Activated CD8-positive, alpha-beta memory T cell treated with anti-CD3 and anti-CD28 coated beads for 4 hours (primary cell): ENCODE results near the gene DKC1.
A peak's percentile ranks its signal among the peaks of the same experiment; 100 is the strongest.

Experiments
- DNase-seq, 2 donors: peaks; one replicate each; pipeline ENCODE4 v3.0.0-alpha.2; 2020; ENCODE audit warnings: low read depth in 2 of 2

Gene DKC1

DNA sequence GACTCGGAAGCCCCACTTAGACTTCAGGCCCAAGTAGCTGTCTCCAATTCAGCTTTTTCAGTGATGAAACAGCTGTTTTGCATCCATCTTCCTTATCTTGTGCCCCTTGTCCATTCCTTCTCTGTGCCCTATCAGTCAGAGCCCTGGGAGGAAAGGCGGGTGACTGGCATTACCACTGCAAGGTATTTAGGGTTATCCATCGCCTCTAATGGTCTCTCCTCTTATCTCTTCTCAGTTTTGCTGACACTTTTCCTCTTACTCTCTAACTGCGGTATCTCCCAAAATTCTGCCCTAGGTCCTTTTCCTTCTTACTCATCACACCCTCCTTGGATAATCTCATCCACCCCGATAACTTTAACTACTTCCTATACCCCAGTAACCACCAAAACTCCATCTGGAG lies 25.5 kb upstream of the DKC1 start:
- DNase-seq: no peak

DNA sequence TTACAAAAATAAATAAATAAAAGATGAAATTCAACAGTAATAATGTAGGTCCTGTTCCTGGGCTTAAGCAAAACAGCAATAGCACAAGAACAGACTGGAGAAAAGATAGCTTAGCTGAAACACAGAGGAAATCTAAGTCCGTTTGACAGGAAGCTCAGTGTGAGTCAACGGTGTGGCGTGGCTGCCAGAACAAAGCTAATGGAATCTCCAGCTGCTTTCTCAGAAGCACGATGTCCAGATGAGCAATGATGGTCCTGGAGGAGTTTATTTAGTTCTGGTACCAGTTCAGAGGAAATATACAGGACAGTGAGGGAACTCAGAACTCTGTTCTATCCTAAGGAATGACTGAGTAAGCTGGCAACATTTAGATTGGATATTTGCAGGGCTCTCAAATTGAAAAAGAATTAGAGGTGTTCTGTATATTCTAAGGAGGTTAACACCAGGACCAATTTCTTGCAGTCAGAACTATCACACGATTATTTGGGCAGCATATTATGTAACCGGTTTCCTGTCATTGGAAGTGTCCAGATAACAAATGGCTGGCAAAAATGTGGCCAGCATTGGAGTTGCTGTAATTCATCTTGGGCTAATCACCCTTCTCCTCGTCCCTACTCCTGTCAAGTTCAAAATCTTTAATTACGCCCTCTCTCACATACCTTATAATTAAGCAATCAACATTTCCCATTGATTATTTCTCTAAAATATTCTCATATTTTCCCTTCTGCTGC lies 24.5 kb upstream of the DKC1 start:
- no peak for DNase-seq

DNA sequence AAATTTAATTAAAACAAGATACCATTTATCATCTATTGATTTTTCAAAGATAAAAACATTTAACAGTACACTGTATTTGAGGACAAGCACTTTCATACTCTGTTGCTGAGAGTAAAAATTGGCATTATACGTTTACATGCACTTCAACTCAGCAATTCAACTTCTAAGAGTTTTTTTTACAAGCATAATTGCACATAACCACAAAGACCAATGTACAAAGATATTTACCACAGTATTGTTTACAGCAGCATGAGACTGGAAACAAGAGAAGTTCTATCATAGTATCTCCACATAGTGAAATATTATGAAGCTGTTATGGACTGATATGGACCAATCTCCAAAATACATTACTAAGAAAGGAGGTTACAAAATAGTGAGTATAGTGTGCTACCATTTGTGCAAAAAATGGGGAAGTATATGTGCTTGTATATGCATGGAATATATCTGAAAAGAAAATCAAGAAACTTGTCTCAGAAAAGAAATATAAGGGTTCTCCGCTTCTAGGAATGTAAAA lies 22.7 kb upstream of the DKC1 start:
- no peak for DNase-seq

DNA sequence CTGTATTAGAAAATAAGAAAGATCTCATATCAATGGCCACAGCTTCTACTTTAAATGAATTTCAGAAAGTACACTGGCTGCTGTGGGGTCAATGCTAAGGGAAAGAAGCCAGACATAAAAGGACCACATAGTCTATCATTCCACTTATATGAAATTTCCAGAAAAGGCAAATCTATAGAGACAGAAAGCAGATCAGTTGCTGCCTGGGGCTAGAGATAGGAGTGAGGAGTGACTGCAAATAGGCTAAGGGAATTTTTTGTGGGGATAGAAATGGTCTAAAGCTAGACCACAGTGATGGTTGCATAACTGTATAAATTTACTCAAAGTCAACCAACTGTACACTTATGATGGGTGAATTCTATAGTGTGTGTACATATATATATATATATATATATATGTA lies 20.1 kb upstream of the DKC1 start:
- DNase-seq: no peak

DNA sequence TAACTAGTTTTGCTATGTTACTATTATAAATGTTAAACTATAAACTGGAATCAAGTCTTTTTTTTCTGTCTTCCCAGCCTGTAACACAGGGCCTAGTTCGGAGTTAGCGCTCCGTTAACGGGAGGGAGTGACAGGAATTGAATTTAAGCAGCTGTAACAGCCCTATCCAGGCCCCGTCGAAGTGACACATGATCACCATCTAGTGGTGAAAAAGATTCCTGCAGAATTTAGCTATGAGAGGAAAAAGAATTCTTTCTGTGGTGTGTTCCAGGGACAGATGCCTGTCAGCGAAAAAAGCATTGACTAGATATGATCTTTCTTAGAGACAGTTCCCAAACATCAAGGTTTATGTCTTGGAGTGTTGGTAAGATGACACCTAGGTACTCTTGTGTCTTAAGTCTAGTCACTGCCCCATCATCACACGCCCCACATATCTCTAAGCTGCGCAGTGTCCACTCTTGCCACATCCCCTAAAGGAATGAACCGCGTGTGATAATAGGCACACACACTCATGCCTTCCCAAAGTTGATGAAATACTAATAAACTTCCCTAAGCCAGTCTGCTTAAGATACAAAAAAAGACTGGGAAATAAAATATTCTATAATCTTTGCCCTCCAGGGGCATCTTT lies 13.8 kb upstream of the DKC1 start:
- no peak for DNase-seq

DNA sequence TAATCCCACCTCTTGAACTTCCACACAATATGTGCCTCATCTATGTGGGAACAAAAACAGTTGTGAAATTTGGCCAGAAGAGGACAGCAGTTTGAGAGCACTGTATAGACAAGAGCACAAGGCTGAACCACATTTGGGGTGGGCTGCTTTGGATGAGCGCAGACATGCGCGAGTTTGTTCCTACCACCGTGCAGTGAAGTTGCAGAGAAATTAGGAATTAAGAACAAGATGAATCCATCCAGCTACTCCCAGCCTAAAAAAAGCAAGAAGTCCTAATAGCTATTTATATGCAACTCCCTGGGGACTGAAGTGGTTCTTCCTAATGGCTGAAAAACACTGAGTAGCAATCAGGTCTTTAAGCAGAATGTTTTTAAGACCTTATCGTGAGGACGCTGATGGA lies 12.8 kb upstream of the DKC1 start:
- no peak for DNase-seq

DNA sequence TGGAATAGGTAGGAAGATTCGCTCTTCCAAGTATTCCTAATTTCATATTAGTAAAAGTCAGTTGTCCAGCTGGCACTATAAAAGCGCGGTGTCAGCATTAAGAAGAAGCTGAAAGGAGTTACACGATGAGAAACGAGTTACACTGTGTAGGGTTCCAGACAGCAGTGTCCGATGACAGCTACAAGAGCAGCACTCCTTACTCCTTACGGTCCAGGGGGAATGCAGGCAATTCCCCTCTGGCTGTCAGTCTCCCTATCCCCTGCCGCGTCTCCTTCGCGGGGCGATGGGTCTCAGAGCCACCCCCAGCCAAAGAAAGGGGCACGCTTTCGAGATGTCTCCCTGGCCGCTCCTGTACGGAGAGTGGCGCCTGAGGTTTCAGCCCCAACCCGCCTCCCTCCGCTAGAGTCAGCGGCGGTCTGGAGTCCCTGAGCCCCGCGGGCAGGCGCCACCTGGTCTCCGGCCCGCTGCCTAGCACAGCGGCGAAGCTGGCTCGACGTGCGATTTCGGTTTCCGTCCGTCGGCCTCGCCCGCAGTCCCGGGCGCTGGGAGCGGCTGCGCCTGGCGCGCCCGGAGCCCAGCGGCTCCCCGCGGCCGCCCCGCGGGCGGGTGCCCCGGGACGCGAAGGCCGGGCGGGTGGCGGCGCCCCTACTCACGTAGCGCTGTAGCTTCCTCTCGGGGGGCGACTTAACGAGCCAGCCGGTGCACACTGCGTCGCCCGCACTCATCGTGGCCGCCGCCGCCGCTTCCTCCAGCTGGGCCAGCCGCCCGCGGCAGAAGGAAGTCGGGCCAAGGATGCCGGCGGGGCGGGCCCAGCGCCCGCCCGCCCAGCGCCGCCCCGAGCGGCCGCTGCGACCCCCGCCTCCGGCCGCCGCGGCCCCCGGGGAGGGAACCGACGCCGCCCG lies 12.1 kb upstream of the DKC1 start, which contains the start of gene GAB3:
Gene GAB3, minus strand, starts transcription at position 777 of the 902 bp plus-strand sequence. Its CDS starts 52 bp downstream, at position 725.
- no peak for DNase-seq

DNA sequence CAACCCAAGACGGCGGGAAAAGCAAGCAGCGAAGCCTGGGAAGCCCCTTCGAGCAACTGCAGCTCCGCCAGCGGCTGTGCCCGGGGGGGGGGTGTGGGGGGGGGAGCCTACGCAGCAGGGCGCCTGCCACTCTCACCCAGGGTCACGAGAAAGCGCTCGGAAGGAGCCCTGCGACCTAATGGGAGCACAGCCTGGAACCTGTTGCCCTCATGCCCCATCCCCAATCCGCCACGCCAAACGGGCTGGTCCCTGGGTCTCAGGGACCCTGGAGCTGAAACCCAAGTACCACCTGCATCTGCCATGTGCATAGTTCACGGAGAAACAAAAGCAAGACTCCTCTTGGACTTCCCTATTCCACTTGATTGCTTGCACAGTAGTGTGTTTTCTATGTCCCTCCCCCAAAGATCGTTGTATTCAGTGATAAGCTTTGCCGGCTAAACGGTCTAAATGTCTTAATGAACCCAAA lies 11.4 kb upstream of the DKC1 start:
- DNase-seq: no peak

DNA sequence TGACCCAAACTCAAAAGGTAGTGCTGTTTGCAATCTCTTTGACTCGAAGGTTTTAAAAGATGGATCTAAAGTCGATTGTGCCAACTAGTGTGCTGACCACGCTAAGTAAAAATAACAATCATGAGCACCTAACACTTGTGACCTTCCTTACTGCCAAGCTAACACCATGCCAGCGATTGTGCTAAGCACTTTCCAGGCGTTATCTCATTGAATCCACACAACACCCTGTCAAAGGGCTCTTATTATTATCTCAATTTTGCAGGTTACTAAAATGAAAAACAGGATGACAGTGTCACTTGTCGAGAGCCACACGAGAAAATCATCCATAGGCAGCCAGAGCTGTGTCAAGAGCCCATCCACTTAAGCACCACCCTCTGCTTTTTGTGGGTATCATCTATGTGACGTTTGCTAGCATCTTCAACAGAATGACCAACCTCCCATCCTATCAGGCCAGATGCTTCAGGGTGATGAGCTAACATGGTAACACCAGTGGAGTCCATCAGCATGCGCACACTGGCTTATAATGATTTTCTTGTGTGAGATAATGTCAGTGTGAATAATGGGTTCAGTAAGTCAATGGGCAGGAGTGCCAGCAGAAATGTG lies 10.9 kb upstream of the DKC1 start:
- no peak for DNase-seq

DNA sequence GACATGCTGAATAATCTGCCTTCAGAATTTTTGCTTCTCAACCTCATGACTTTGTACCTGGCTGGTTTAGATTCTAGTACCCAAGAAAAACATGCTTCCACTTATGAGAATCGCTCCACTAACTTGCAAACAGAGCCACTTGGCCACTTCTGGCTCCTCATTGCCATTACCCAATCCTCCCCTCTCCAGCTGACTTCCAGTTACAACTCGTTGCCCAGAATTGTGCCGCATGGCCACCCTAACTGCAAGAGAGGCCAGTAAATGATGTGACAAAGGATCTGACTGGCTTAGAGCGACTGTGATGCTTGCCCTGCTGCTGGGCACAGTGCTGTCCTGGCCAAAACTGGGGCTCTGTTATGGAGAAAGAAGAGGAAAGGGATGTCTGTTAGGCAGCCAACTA lies 4.0 kb upstream of the DKC1 start:
- DNase-seq: no peak

DNA sequence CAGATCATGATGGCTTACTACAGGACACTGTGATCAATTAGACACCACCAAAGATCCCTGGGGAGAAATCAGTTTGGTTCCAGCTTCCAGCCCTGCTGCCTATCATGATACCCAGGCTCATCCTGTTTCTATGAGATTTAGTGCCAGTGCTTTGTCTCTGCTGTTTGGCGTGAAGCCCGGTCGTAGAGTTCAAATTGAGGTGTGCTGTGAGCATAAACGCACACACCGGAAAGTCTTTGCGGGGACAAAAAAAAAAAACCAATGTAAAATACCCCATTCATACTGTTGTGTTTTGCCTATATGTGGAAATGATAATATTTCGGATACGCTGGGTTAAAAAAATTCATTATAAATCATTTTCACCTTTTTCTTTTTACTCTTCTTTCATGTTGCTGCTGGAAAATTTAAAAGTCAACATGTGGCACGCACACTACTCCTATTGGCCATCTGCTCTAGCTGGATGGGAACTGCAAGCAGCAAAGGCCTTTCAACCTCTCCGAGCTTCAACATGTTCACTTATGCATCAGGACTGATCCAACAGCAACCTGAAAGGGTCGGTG lies 607 bp upstream of the DKC1 start:
- DNase-seq: no peak

DNA sequence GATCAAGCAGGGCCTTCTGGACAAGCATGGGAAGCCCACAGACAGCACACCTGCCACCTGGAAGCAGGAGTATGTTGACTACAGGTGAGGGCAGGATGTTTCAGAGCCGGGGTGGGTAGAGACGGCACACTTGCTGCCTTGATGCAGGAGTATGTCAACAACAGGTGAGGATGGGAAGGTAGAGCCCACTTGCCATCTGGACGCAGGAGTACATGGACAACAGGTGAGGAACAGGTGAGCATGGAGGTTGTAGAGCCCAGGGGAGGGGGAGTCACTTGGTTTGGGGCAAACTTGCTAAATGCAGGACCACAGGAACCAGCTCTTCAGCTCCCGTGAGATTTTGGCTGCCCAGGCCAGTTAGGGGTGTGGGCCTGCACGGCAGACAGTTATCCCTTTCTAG lies 12.0 kb downstream of the DKC1 start:
- DNase-seq: no peak

DNA sequence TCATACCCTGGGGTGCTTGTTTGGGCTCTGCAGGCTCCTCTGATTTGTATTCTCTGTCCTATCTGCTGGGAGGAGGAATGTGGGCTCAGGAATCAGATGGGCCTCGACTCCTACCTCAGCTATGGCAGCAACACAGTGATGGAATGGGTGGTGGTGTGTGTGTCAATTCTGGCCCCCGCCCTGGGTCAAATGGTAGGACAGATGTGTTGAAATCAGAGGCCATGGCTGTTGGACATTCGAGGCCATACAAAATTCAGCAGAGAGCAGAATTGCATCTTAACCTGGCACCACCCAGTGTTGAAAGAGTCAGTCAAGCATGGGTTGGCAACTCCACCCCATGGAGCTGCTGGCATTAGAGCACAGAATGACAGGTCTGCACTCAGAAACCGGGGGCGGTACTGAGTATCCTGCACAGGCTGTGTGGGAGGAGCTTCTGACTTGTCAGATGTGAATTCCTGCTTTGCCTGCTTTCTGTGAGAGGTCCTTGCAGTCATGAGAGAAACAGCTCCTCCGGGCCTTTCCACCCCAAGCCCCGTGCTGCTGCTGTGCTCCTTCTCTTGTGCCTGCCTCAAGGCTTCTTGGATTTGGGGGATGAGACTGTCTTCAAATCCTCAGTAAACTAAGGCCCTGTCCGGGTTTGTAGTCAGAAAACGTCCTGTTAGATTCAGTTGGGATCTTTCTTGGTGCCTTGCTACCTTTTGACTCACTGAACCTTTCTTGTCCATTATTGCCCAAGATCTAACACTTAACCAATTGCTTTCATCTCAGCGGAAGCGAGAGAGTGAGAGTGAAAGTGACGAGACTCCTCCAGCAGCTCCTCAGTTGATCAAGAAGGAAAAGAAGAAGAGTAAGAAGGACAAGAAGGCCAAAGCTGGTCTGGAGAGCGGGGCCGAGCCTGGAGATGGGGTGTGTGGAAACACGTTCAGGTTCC lies 13.0 kb downstream of the DKC1 start:
- peak in 1 of 2 donors; percentile 2 for DNase-seq

DNA sequence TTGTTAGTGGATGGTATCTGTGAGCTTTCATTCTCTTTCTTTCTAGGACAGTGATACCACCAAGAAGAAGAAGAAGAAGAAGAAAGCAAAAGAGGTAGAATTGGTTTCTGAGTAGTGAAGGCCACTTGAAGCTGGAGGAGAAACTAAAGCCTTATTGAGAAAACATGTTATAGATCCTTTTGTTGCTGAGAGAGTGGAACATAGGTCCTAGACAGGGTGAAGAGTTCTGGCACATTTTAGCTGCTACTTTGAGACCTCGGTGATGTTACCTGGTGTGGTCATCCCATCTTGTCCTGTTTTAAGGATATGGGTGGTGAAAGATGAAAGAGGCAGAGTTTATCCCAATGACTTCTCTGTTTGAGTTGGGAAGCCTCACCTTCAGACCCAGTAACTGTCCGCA lies 14.1 kb downstream of the DKC1 start:
- no peak for DNase-seq

DNA sequence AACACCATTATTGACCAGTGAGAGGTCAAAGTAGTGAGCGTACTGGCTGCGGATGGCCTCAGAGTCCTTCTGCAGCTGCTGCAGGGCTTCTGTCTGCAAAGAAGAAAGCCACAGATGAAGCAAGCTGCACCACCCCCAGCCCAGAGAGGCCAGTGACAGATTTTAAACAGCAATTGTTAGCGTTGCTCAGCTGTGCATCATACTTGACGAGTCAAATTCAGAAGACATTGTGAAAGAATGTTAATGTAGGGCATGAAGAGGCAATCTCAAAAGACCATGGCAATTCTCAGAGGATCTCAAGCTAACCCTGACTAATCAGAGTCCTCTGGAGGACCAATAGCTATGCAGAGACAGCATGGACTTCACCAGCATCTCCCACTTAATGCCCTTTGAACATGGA lies 16.6 kb downstream of the DKC1 start:
- DNase-seq: no peak

DNA sequence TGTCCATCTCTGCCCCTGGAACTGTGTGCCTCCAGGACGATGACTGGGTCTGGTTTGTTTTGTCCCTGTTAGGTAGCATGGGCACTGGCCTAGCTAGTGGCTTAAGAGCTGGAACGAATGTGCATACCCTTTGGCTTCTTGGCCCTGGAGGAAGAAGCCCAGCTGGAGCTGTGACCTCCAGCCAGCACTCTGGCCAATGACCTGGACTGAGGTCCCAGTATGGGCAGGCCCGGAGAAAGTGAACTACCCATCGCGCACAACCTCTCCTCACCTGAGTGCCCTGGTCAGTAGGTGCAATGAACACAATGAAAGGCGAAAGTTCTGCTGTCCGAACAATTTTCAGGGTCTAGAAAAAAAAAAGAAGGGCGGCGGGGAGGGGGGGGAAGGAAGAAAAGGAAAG lies 18.3 kb downstream of the DKC1 start:
- no peak for DNase-seq

DNA sequence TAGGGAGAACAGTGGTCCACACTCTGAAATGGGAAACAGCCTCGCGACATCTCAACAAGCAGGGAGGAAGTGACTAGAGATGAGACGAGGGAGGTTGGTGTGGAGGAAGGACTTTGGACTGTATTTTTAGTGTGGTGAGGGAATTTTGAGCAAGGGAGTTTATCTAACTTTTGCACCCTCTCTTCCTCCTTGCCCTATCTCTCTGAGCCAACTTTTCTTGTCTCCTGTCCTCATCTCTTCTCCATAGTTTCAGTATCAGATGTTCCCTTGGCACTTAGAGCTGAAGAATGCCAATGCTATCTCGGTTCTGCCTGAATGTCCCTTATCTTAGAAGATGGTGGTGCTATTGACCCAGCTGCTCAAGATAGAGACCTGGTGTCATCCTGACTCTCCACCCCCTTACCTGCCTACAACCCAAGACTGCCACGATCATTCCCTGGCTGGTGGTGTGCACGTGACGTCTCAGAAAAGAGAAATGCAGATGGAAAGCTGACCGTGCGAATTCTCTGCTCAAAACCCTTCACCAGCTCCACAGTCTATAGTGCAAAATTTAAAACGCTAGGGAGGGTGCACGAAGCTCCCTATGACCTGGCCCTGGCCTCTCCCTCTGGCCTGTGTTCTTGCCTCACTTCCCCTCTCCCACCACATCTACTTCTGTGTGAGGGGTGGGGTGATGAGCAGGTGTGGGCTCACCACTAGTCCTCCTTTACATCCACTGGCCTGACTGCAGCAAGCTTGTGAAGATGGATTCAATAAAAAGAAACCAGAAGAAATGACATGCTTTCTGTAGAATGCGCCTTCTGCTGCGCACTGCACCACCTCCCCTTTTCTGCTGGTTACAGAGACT lies 21.7 kb downstream of the DKC1 start:
- DNase-seq: no peak

DNA sequence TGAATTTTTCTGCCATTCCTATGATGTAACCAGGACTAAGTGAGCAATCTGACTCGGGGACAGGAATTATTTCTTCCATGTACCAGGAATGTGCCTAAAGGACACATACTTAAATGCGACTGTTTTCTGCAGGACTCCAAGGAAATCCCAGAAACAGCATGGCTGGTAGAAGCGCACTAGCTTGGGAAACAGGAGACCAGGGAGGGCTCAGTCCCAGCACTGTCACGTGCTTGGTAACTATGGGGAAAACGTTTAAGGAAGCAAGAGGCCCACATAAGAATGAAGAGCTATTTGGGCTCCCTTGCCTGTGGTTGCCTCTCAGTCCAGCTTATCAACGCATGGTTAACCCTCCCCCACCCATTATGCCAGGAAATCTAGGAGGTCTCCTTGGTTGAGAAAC lies 23.1 kb downstream of the DKC1 start:
- DNase-seq: no peak

DNA sequence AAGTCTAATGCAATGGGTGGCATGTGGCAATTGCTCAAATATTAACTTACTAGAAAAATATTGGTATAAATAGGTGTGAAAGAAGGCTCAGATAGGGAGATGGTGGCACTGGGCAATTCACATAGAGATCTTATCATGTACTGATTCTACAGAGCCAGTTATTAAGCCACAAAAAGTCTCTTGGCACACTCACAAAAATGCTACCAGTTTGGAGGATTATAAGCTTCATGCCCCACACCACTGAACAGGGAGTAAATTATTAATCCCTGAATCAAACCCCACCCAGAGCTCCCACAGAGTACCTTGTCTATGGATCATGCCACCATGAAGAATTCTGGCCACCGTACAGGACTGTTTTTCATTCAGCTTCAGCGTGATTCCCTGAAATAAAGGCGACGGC lies 28.8 kb downstream of the DKC1 start:
- DNase-seq: no peak

DNA sequence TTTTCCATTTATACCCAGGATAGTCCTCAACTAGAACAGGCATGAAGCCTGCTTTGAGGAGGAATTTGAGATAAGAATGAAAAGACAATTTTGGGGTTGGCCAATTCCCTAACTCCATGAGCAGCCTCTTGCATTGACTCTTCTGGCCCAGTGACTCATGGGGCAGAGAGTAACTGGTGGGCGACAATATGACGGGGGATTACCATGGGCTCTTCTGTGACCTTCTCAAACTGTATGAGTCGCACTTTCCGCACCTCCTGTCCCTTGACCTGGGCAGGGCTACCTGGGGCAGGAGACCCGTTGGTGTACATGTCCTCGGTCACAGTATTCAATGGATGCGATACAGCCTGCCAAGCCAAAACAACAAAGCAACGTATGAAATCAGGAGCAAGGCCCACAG lies 29.3 kb downstream of the DKC1 start:
- DNase-seq: no peak
